Liver (tissue), 9 donors: Measurements from ENCODE around the gene R3HDM1. TPM values are rescaled to one million over a fixed set of nuclear protein-coding genes. Genes with fewer than 3 reads are reported as not detected.

Experiments used
- DNase-seq: peaks from one replicate; pipeline ENCODE4 v3.0.0-alpha.2; 2017; ENCODE audit warnings: low spot score
- H3K27ac ChIP-seq, 2 donors: one replicate each; pipeline ENCODE4 v1.7.0; 2013; ENCODE audit warnings: inconsistent platforms in 2 of 2, low read length in 2 of 2, control low read depth in 1 of 2, low read depth in 1 of 2, mild to moderate bottlenecking in 1 of 2
- H3K27me3 ChIP-seq, 4 donors: one replicate each; pipeline versions ENCODE4 v1.6.1 to v1.7.0; 2013; ENCODE audit warnings: low read length in 3 of 4, inconsistent platforms in 1 of 4, mild to moderate bottlenecking in 1 of 4, moderate library complexity in 1 of 4; ENCODE audit not compliant: control insufficient read depth in 4 of 4, insufficient read depth in 4 of 4
- H3K36me3 ChIP-seq, 4 donors: one replicate each; pipeline versions ENCODE4 v1.6.1 to v1.7.0; 2013; ENCODE audit warnings: low read length in 3 of 4, mild to moderate bottlenecking in 3 of 4, low read depth in 1 of 4, moderate library complexity in 1 of 4; ENCODE audit not compliant: control insufficient read depth in 4 of 4, insufficient read depth in 3 of 4
- H3K4me1 ChIP-seq, 4 donors: one replicate each; pipeline versions ENCODE4 v1.6.1 to v1.7.0; 2013; ENCODE audit warnings: low read length in 3 of 4, mild to moderate bottlenecking in 3 of 4, moderate library complexity in 1 of 4; ENCODE audit not compliant: control insufficient read depth in 4 of 4, insufficient read depth in 4 of 4
- H3K4me3 ChIP-seq, 3 donors: one replicate each; pipeline versions ENCODE4 v1.6.1 to v1.7.0; 2013; ENCODE audit warnings: low read length in 3 of 3, control low read depth in 1 of 3, low read depth in 1 of 3, mild to moderate bottlenecking in 1 of 3
- H3K9ac ChIP-seq, 2 donors: one replicate each; pipeline ENCODE4 v1.7.0; 2013; ENCODE audit warnings: low read length in 2 of 2, mild to moderate bottlenecking in 2 of 2, moderate library complexity in 2 of 2, control low read depth in 1 of 2, low read depth in 1 of 2
- H3K9me3 ChIP-seq, 4 donors: one replicate each; pipeline versions ENCODE4 v1.6.1 to v1.7.0; 2013; ENCODE audit warnings: low read length in 3 of 4; ENCODE audit not compliant: control insufficient read depth in 4 of 4
- CTCF ChIP-seq: fragments of 150-350 bp; IDR thresholded peaks from 2 replicates; pipeline ENCODE4 v1.5.1; 2017; ENCODE audit warnings: improper control_type of control experiment, low read depth, low read length; ENCODE audit not compliant: missing input control
- EGR1 ChIP-seq, 2 donors: IDR thresholded peaks; 2 replicates each; pipeline ENCODE4 v1.6.1; 2016 to 2018; ENCODE audit warnings: antibody characterized with exemption in 2 of 2, low read depth in 2 of 2
- FOXA1 ChIP-seq: IDR thresholded peaks from 2 replicates; pipeline ENCODE4 v1.6.1; 2016; ENCODE audit warnings: antibody characterized with exemption
- FOXA2 ChIP-seq: IDR thresholded peaks from 2 replicates; pipeline ENCODE4 v1.6.1; 2016; ENCODE audit warnings: antibody characterized with exemption
- GABPA ChIP-seq, 2 donors: IDR thresholded peaks in 1 of 2; conservative IDR thresholded peaks in 1 of 2; 2 replicates each; pipeline ENCODE4 v1.6.1; 2016; ENCODE audit warnings: antibody characterized with exemption in 2 of 2, mild to moderate bottlenecking in 1 of 2, moderate library complexity in 1 of 2
- HNF4A ChIP-seq, 2 donors: conservative IDR thresholded peaks; 2 replicates each; pipeline ENCODE4 v1.6.1; 2016; ENCODE audit warnings: antibody characterized with exemption in 2 of 2, mild to moderate bottlenecking in 2 of 2
- MAX ChIP-seq: IDR thresholded peaks from 2 replicates; pipeline ENCODE4 v1.6.1; 2016; ENCODE audit warnings: antibody characterized with exemption
- RXRA ChIP-seq, 2 donors: IDR thresholded peaks; 2 replicates each; pipeline ENCODE4 v1.6.1; 2017 to 2018; ENCODE audit warnings: antibody characterized with exemption in 2 of 2, mild to moderate bottlenecking in 1 of 2
- SP1 ChIP-seq: IDR thresholded peaks from 2 replicates; pipeline ENCODE4 v1.6.1; 2018; ENCODE audit warnings: antibody characterized with exemption, mild to moderate bottlenecking
- TAF1 ChIP-seq: conservative IDR thresholded peaks from 2 replicates; pipeline ENCODE4 v1.6.1; 2016; ENCODE audit warnings: antibody characterized with exemption, mild to moderate bottlenecking
- WGBS: extraction: QIAGEN DNeasy Blood & Tissue Kit; methylation state at CpG from one replicate; pipeline ENCODE4 v1.1.7; 2013; 5-methylcytosine and 5-hydroxymethylcytosine counted together
- polyA plus RNA-seq, 2 donors: library from polyadenylated mRNA; stranded (reverse) in 1 of 2; unstranded in 1 of 2; fragments of 200-250 nt in 1 of 2; fragments of >200 nt in 1 of 2; fragmentation: Nextera tagmentation in 1 of 2; extraction: Ambion mirVana in 1 of 2; gene quantifications; one replicate each; pipeline versions ENCODE4 v1.2.1 to v1.2.3, GENCODE V29; 2013 to 2015
- total RNA-seq, 2 donors: library from RNA; depleted of rRNA; stranded (reverse); fragments of >200 nt; gene quantifications; one replicate each; pipeline ENCODE4 v1.2.3, GENCODE V29; 2014
- TF ChIP-seq, protein P1 (sequence below): IDR thresholded peaks from 2 replicates; pipeline ENCODE4 v1.6.1; 2016; ENCODE audit warnings: antibody characterized with exemption, mild to moderate bottlenecking
- TF ChIP-seq, protein P2 (sequence below): IDR thresholded peaks from 2 replicates; pipeline ENCODE4 v1.6.1; 2016; ENCODE audit warnings: antibody characterized with exemption
- donor health status: healthy.
- donor health status: healthy.
- donor health status: healthy.
- donor health status: healthy.
- donor health status: healthy.

Gene R3HDM1
- total and polyA plus RNA-seq, 4 donors, result 6.0 to 10.0 (median 8.8) TPM

DNA sequence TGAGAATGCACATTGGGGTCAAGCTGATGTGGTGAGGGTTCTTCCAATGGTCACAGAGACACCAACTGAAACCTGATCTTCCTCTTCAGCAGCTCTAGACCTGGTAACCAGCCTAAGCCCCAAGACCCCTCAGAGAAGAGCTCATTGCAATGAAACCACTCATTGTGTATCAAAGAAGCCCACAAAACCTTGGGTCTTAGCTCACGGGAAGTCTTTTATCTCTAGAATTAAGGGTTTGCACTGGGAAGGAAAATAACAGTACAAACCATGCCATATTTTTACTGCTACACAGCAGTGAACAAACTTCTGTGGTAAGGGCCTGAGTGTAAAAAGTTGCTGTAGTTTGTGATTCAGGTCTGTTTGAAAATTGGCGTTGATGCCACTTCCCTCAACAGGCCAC lies 201.8 kb downstream of the R3HDM1 start:
- Histone ChIP-seq H3K9me3 (no peaks in the 10 kb centered on the region), H3K9ac (no peak overlapping the region), H3K36me3 (no peaks in the 10 kb centered on the region), H3K27ac (no peak overlapping the region), H3K27me3 (no peaks in the 10 kb centered on the region), H3K4me1 (no peaks in the 10 kb centered on the region), H3K4me3 (no peak overlapping the region)
- TF ChIP-seq FOXA2, result no peak
- TF ChIP-seq GABPA (IDR thresholded peaks at IDR 0.05 in 1 of 2, conservative IDR thresholded peaks at IDR 0.05 in 1 of 2), result no peak
- TF ChIP-seq MAX, result no peak
- DNase-seq, result no peak
- 93% methylated on average over 2 of the region's 2 CpGs for WGBS

DNA sequence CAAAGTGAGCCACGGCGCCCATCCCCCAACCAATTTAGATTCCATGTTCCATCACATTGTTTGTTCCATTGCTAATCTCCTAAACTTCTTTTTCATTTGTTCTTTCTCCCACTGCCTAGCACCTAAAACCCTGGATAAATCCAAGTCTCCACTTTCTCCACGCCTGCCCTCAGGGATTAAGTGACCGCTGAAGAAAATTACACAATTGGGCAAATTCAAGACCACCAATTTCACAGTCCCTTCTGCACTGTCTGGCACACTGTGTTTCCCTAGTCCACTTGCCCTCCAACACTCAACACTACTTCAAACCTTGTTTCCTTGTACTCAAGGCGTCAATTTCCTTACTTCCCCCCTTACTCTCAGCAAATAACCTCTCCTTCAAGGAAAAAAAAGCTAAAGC lies 205.3 kb downstream of the R3HDM1 start:
- TF ChIP-seq, protein P1, sequence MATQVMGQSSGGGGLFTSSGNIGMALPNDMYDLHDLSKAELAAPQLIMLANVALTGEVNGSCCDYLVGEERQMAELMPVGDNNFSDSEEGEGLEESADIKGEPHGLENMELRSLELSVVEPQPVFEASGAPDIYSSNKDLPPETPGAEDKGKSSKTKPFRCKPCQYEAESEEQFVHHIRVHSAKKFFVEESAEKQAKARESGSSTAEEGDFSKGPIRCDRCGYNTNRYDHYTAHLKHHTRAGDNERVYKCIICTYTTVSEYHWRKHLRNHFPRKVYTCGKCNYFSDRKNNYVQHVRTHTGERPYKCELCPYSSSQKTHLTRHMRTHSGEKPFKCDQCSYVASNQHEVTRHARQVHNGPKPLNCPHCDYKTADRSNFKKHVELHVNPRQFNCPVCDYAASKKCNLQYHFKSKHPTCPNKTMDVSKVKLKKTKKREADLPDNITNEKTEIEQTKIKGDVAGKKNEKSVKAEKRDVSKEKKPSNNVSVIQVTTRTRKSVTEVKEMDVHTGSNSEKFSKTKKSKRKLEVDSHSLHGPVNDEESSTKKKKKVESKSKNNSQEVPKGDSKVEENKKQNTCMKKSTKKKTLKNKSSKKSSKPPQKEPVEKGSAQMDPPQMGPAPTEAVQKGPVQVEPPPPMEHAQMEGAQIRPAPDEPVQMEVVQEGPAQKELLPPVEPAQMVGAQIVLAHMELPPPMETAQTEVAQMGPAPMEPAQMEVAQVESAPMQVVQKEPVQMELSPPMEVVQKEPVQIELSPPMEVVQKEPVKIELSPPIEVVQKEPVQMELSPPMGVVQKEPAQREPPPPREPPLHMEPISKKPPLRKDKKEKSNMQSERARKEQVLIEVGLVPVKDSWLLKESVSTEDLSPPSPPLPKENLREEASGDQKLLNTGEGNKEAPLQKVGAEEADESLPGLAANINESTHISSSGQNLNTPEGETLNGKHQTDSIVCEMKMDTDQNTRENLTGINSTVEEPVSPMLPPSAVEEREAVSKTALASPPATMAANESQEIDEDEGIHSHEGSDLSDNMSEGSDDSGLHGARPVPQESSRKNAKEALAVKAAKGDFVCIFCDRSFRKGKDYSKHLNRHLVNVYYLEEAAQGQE, result no peak
- TF ChIP-seq HNF4A (conservative IDR thresholded peaks at IDR 0.05), result no peak
- TF ChIP-seq EGR1 (IDR thresholded peaks at IDR 0.05; ENCODE audit: low read depth in 2 of 2), result no peak
- Histone ChIP-seq H3K4me3 (no peak overlapping the region), H3K9ac (no peak overlapping the region), H3K4me1 (no peaks in the 10 kb centered on the region), H3K36me3 (no peaks in the 10 kb centered on the region), H3K27me3 (no peaks in the 10 kb centered on the region), H3K9me3 (no peaks in the 10 kb centered on the region), H3K27ac (no peak overlapping the region)
- 92% methylated on average over 5 of the region's 5 CpGs for WGBS
- DNase-seq, result no peak

GRCh38 chr2:135740206-135740605 lies 208.9 kb downstream of the R3HDM1 start:
- no peak for TF ChIP-seq SP1
- no peak for TF ChIP-seq FOXA1
- no peak for TF ChIP-seq TAF1
- no peak for TF ChIP-seq HNF4A (conservative IDR thresholded peaks at IDR 0.05)
- TF ChIP-seq CTCF, result no peak
- TF ChIP-seq, protein P2, sequence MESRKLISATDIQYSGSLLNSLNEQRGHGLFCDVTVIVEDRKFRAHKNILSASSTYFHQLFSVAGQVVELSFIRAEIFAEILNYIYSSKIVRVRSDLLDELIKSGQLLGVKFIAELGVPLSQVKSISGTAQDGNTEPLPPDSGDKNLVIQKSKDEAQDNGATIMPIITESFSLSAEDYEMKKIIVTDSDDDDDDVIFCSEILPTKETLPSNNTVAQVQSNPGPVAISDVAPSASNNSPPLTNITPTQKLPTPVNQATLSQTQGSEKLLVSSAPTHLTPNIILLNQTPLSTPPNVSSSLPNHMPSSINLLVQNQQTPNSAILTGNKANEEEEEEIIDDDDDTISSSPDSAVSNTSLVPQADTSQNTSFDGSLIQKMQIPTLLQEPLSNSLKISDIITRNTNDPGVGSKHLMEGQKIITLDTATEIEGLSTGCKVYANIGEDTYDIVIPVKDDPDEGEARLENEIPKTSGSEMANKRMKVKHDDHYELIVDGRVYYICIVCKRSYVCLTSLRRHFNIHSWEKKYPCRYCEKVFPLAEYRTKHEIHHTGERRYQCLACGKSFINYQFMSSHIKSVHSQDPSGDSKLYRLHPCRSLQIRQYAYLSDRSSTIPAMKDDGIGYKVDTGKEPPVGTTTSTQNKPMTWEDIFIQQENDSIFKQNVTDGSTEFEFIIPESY, result no peak
- TF ChIP-seq EGR1 (IDR thresholded peaks at IDR 0.05; ENCODE audit: low read depth in 2 of 2), result no peak
- TF ChIP-seq RXRA (IDR thresholded peaks at IDR 0.05), result no peak
- TF ChIP-seq FOXA2, result no peak
- TF ChIP-seq, protein P1, result no peak
- TF ChIP-seq MAX, result no peak
- Histone ChIP-seq H3K27me3 (no peaks in the 10 kb centered on the region), H3K4me3 (no peak overlapping the region), H3K9ac (no peak overlapping the region), H3K36me3 (no peaks in the 10 kb centered on the region), H3K4me1 (peaks cover 0 to 21% (median 4%) of the 10 kb centered on the region in 4 donors), H3K27ac (no peak overlapping the region), H3K9me3 (no peaks in the 10 kb centered on the region)
- 98% methylated on average over 3 of the region's 3 CpGs for WGBS
- no peak for DNase-seq
